HG03520 (cell line): ENCODE measurements around the gene PTPRU.

ENCODE experiments used
- ATAC-seq: cut with Tn5 transposase; IDR thresholded peaks from one replicate; pipeline ENCODE4 v1.9.1; 2021; ENCODE audit warnings: mild to moderate bottlenecking, moderate library complexity; ENCODE audit not compliant: unreplicated experiment

PTPRU gene

DNA sequence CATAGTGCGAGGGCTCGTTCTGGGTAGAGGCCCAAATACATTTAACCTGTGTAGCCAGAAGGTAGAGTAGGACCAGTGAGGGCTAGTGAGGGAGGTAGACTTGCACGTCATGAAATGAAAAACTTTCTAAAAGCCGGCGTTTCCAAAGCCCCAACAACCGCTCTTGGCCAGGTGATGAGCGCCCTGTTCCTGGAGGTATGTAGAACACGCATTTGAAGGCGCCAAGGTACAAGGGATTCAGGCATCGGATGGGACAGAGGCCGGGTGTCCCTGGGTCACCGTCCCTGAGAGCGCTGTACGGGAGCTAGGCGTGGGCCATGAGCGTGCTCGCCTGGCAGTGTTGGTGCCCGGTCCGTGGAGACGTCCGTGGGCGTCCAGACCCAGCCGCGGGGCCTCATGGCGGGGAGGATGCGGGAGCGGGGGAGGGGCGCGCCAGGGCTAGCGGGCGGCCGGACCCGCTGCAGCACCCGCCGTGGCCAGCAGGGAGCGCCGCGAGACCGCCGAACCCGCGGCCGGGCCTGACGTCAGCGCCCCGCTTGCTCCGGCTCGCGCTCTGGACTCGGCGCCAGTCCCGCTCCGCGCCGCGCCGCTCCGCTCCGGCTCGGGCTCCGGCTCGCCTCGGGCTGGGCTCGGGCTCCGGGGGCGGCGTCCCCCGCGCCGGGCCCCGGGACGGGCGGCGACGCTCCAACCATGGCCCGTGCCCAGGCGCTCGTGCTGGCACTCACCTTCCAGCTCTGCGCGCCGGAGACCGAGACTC is at the start of gene PTPRU:
Gene PTPRU (plus strand): TSS at position 568 of the 757 bp plus-strand sequence. CDS start 123 bp downstream, at position 691.
- ATAC-seq, result no peak

DNA sequence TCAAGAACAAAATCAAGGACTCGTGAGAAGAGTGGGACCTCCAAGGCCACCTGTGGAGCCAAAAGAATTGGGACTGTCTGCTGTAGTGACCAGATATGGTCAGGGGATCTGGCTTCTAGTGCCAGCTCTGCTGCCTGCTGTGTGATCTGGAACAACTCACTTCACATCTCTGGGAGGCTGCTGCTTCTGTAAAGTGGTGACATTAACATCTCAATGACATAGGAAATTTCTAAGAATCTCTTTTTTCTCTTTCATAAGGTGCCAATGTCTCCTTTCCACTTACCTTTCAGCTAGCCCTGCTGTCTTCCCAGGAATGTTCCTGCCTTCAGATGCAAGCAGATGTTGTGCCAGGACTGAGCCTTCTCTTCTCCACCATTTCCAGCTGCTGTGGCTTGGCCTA is 49.6 kb upstream of the PTPRU start:
- ATAC-seq, result no peak

DNA sequence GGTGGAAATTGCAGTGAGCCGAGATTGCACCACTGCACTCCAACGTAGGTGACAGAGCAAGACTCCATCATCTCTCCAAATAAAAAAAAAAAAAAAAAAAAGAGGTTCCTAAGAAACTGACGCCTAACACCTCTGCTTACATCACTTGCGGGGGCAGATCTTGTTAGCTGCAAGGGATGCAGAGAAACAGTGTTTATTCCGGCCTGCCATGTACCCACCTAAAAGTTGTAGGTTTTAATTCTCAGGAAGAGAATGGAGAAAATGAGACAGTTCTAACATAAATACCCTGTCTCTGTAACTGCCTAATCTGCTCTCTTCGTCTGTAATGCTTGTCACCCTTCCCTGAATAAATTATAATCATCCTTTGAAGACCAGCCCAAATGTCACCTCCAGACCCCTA is 45.6 kb upstream of the PTPRU start:
- ATAC-seq, result no peak

DNA sequence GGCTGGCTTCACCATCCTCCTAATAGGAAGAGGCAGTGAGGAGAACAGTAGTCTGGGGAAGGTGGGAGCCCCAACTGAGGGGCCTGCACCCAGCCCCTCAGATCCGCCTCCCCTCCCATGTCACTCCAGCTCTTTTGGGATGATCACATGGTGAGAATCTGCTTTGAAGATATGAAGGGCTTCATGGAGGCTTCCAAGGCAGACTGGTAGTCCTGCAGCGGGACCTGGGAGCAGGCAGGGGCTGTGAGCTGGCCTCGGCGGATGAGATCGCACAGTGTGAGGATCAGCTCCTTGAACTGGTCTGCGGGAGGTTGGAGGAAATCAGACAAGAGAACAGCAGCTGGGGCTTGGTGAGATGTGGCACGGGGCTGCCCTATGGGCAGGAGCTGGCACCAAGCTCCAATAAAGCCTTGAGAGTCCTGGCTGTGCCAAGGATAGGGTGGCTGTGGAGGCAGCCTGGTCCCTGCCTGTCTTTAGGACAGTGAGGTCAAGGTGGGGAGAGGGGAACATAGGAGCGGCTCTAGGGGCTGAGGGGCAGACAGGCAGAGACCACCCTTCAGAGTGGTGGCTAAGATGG is 42.4 kb upstream of the PTPRU start:
- no peak for ATAC-seq

DNA sequence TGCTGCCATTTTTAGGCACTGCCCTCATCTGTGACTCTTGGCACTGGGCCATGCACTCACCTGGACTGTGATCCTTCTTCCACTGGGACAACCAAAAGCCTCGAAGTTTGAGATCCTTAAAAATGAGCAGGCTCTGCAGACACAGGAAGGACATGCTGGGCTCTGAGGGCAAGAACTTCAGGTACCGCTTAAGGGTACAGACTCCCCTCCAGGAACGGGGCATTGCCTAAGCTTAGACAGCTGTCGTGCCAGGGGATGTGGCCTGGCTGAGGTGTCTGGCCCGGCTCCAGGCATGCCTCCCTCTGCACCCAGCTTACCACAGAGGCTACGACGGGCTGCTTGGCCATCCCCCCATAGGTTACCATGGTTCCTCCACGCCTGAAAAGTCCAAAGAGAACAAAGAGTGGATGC is 40.4 kb upstream of the PTPRU start:
- ATAC-seq, result no peak

DNA sequence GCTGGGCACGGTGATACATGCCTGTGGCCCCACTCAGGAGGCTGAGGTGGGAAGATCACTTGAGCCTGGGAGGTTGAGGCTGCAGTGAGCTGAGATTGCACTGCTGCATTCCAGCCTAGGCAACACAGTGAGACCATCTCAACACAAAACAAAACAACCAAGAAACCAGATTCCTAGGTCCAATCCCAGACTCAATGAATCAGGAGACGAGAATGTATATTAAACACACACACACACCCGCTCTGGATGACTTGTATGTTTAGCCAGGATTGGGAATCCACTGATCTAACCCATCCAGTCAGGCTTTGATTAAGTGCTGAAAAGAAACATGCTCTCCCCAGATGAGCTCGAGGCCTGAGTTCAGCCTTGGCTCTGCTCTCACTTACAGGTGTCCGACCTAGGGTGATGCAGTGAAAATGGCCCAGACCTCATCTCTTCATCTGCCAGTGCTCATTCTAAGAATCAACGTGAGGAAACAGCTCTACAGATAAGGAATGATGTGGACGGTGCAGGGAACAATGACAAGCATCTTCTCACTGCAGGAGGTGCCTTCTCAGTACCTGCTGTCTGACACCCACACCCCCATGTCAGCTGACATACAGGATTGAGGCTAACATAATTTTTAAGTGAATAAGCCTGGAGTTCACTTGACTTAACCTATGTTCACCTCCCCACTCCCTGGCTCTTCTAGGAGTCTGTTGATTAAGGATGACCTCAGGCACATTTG is 39.3 kb upstream of the PTPRU start:
- ATAC-seq, result no peak

DNA sequence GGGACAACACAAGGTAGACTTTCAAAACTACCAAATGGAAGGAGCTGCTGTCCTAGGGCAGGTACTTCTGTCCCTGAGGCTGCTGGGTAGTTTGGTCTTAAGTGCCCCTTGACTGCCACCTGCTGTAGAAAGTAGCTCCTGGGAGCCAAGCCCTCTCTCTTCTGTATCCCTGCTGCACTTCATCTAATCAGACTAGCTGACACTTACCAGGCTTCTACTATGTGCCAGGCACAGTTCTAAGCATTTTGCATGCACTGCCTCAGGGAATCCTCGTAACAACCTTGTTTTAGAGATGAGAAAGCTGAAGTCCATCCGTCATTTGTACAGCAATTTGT is 38.8 kb upstream of the PTPRU start:
- ATAC-seq, result no peak

DNA sequence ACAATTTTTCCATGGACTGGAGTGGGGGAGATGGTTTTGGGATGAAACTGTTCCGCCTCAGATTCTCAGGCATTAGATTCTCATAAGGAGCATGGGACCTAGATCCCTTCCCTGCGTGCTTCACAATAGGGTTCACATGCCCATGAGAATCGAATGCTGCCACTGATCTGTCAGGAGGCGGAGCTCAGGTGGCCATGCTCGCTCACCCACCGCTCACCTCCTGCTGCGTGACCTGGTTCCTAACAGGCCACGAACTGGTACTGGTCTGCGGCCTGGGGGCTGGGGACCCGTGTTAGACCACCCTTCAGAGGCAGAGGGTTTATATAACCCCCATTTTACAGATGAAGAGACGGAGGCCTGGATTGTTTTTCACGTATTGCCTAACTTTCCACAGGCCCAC is 38.3 kb upstream of the PTPRU start:
- no peak for ATAC-seq

DNA sequence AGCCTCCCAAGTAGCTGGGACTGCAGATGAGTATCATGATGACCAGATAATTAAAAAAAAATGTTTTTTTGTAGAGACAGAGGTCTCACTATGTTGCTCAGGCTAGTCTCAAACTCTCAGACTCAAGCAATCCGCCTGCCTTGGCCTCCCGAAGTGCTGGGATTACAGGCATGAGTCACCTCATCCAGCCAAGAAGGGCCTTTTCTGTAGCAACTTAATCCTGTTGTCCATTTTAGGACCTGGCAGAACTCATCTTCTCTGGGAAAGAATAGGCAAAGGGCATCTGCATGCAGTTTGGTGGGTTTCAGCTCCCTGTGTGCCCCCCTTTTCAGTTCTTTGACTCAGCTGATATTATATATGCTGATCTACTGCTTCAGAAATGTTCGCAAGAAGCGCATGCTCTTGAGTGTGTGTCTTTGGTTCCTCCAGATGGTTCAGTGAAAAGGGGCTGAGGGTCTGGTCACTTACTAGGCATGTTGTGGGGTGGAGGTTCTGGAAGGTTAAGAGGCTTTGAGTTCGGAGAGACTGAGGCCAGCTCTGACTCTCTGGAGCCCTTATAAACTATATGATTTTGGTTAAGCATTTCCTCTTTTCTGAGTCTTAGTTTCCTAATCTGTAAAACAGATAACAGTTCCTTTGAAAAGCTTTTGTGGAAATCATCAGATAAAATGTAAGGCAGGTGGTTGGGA is 35.3 kb upstream of the PTPRU start:
- no peak for ATAC-seq

DNA sequence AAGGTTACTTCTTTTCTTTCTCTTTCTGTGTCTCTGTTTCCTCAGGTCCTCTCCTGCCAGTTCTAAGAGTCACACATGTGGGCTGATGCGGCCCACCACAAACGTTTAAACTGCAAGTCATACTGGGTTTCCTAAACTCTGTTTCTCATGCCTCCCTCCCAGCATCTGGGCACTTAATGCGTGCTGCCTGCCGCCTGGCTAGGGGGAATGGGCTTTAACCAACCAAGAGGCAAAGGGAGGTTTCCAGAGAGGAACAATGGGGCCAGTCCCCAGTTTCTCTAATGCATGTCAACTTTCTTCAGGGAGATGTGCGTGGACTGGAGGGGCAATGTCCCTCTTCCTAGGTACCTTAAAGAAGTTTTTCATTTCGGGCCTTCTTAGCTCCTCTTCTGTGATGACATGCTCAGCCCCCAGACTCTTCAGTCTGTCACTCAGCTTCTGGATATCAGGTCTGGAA is 34.7 kb upstream of the PTPRU start:
- no peak for ATAC-seq

DNA sequence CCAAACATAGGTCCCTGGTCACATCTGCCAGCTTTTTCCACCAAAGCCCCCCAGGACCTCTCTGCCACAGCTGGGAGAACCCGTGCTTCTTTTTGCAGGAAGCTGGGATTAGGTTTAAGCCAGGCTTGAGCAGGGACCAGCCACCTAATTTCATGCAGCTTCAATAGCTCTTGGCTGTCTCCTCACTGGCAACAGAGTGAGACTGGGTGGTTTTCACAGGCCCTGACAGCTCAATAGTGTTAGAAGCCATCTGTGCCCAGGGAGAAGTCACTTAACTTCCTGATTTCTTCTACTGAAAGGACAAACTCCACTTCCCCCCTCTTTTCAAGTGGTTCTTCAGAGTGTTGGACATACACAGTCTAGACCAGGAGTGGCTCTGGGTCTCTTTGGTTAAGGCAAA is 34.3 kb upstream of the PTPRU start:
- ATAC-seq, result no peak

DNA sequence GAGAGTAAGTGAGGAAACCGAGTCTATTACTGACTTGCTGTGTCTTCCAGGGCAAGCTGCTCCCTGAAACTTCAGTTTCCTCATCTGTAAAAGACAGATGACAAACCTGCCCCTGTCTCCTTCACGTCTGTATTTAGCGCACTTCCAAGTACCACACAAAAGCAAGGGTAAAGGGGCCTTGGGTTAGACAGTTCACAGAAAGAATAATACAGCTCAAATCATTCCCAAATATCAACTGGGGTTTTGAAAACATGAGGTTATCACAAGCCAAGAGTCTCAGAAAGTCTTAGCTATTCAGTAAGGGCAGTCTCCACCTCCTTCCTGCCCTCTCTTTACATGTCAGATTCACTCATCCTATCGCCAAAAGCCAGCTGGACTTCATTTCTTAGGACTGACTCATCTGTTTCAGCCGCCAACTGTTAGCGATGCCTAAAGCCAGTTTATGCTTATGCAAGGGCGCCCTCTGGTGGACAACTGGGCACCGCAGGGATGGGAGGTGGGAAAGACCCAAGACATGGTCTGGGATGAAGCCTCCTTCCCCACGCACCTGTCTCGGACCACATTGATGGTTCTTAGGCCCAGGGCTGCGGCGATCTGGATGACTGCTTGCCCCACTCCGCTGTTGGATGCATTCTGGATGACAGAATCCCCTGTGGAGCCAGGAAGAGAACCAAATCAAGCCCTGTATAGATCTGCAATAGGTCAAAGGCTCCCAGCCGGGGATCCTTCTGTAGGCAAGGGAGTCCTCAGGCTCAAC is 33.6 kb upstream of the PTPRU start:
- ATAC-seq, result peak; percentile 51

DNA sequence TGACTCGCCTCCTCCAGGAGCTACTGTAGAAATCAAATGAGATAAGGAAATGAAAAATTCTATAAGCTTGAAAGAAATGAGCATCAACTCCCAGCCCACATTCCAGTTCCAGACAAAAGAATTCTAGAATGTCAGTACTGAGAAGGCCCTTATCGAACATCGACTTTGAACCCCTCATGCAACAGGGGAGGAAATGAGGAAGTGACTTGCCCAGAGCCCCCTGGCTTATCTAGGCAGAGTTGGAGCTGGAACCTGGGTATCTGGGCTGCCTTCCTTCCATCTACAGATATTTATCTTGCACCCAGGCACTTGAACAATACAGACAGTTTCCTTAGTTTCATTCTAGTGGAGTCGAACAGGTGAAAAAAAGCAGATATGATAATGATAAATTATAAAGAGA is 27.9 kb upstream of the PTPRU start:
- no peak for ATAC-seq

DNA sequence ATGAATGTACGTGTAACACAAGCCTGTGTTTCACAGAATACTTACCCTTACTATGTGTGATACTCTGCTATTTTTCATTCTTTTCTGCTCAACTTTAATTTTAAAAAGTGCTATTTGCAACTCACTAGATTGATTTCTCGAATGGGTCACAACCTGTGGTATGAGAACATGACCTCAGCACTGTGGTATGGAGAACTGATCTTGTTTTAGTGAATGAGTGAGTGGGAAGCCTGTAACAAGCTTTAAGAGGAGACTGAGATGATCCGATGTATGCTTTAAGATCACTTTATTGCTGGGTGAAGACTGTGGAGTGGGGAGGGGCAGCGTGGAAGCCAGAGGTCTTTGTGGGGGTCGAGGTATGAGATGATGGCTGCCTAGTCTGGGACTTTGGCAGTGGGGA is 27.1 kb upstream of the PTPRU start:
- ATAC-seq, result no peak

DNA sequence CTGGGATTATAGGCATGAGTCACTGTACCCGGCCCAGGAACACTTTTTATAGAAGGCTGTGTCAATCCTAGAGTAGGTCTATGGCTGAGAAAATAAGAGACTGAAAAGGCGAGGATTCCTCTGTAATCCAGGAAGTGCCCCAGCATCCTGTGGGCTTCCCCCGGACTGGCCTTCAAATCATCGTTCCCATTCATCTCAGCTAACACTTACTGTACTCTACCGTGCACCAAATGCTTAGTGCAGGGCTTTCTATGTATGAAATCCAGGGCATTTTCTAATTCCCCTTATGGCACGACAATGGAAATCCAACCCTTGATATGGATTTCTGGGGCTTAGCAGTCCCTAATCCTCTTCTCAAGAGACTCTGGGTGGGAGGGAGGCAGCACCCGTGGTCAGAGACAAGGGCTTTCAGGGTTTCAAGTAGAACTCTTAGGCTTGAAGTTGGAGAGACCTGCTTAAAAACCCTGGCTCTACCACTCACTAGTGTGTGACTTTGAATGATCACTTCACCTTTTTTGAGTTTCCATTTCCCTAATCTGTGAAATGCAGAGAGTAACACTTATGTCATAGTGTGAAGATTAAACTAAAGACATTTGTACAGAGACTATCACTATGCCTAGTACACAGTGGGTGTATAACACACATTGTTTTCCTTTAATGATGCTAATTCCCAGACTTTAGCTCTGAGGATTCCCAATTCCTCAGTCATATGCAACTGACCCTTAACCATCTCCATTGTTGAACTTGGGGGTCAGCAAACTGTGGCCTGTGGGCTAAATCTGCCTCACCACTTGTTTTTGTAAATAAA is 25.8 kb upstream of the PTPRU start:
- ATAC-seq, result no peak

DNA sequence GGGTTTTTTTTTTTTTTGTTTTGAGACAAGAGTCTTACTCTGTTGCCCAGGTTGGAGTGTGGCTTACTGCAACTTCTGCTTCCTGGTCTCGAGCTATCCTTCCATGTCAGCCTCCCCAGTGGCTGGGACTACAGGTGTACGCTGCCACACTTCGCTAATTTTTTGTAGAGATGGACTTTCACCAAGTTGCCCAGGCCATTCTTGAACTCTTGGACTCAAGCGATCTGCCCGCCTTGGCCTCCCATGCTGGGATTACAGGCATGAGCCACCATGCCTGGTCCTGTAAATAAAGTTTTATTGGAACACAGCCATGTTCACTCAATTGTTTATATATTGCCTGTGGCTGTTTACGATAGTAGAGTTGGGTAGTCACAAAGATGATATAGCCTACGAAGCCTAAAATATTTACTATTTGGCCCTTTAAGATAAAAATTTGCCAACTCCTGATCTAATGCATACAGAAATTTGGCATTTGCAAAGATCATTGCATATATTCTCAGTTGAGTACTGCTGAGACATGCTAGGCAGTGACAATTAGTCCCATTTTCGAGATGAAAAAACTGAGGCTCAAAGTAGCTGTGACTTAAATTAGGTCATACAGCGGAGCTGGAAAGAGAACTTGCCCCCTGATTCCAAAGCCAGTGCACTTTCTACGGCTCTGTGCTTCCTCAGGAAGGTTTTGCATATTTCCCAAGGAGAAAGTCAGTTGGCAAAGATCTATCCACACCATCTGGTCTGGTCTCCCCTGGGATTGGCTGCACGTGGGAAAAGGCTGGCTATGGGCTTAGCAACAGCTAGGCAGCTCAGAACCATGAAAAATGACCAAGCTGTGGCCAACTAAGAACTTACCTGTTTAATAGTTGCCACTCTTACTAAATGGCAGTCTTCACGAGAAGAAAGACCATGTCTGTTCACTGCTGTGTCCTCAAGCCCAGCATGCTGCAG is 25.0 kb upstream of the PTPRU start:
- no peak for ATAC-seq

DNA sequence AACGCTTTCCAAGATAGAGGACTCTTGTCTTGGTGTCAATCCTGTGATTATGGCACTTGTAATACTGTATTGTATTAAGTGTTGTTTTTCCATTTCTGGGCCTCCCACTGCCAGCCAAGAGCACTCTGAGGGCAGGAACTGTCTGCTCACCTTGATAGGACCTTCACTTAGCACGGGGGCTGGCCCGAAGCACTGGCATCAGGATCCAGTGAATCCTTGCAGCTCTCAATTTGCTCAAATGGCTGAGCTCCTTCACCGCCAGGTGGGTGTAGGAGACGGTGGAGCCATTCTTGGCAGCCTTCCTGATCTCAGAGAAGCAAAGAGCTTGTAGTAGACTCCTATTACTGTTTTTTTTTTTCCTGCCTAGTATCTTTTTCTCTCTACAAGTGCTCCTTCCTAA is 23.3 kb upstream of the PTPRU start:
- ATAC-seq, result no peak

DNA sequence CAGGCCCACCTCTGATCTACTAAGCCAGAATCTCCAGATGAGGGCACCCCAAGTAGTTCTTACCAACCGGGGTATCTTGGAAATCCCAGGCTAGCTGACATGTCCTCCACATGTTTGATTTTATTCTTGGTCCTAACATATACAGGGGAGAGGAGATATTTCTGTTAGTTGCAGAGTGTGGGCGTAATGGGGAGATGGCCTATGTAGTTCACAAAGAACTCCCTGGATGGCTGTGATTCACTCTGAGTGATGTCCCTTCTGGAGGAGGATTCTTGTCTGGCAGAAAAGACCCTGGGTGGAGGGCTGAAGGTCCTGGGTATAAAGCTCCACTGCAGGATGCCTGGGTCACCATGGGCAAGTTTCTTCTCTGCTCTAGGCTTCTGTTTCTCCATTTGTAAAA is 18.7 kb upstream of the PTPRU start:
- ATAC-seq, result no peak

DNA sequence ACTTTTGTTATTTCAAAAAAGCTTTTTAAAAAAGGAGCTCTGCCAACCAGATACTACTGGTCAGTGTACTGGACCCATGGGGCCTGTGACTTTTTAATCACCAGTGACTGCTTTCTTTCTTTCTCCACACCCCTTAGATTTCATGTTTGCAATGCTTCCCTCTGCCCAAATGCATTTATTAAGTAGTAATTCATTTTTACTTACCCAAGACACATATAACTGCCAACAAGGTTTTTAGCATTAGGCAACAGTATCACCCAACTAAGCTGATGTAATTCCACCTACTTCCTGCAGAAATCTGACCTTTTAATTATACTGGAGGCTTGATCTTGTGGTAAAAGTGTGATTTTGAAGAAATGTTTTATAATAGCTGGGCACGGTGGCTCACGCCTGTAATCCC is 18.1 kb upstream of the PTPRU start:
- no peak for ATAC-seq
